ENCODE data around the gene CABYR.

Gene CABYR

DNA sequence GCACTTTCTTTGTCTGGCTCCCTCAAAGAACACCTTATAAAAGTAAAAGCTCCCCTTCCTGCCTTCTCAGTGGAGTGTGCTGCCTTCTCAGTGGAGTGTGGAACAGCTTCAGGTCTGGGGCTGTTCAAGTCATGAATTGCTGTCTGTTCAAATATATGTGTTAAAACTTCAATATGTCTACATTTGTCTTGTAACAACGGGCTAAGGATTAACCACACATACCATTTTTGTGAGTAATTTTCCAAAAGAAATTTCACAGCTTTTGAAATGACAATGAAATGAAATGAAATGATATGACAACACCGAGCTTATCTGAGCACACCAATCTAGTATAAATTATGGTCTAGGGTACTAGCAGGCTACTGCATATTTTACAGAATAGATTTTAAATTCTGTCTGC, 42.9 kb downstream of the CABYR start:
- DNase-seq (ENCODE audit: low read depth): no peak
- TF ChIP-seq, protein P1, sequence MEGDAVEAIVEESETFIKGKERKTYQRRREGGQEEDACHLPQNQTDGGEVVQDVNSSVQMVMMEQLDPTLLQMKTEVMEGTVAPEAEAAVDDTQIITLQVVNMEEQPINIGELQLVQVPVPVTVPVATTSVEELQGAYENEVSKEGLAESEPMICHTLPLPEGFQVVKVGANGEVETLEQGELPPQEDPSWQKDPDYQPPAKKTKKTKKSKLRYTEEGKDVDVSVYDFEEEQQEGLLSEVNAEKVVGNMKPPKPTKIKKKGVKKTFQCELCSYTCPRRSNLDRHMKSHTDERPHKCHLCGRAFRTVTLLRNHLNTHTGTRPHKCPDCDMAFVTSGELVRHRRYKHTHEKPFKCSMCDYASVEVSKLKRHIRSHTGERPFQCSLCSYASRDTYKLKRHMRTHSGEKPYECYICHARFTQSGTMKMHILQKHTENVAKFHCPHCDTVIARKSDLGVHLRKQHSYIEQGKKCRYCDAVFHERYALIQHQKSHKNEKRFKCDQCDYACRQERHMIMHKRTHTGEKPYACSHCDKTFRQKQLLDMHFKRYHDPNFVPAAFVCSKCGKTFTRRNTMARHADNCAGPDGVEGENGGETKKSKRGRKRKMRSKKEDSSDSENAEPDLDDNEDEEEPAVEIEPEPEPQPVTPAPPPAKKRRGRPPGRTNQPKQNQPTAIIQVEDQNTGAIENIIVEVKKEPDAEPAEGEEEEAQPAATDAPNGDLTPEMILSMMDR (IDR thresholded peaks at IDR 0.05; ENCODE audit: low read depth, low read length, missing control alignments): no peak
- in situ Hi-C loops (cut with HindIII; ENCODE audit: low sequenced_read_pairs): no loop called here
- no peak overlapping the region for H3K4me3 ChIP-seq (ENCODE audit: low read depth, low read length)

DNA sequence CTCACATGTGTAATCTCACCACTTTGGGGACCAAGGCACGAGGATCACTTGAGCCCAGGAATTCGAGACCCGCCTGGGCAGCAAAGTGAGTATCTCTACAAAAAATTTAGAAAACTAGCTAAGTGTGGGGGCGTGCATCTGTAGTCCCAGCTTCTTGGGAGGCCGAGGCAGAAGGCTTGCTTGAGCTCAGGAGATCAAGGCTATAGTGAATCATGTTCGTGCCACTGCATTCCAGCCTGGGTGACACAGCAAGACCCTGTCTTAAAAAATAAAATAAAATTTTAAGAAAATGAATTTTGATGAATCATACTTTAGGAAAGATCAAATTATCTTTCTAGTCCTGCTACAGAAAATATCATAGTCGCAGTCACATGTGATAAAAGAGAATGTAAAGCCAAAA, 46.9 kb downstream of the CABYR start:
- no peak overlapping the region for H3K4me3 ChIP-seq (ENCODE audit: low read depth, low read length)
- in situ Hi-C loops (cut with HindIII; ENCODE audit: low sequenced_read_pairs): no loop called here
- DNase-seq (ENCODE audit: low read depth): no peak
- TF ChIP-seq, protein P1 (IDR thresholded peaks at IDR 0.05; ENCODE audit: low read depth, low read length, missing control alignments): no peak

DNA sequence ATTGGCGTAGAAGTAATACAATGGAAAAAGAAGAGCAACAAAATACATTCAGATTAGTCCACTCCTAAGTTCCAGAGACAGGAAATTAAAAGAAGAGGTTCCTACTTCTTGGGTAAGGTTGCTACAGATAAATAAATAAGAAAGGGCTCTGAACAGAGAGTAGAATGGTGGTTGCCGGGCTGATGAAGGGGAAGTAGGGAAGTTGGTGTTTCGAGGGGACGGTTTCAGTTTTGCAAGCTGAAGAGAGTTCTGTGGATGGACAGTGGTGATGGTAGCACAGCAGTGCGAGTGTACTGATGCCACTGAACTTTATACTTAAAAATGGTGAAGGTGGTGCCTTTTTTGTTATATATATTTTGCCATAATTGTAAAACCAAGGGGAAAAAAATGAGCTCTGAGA, 48.2 kb downstream of the CABYR start:
- no peak overlapping the region for H3K4me3 ChIP-seq (ENCODE audit: low read depth, low read length)
- in situ Hi-C loops (cut with HindIII; ENCODE audit: low sequenced_read_pairs): no loop called here
- TF ChIP-seq, protein P1 (IDR thresholded peaks at IDR 0.05; ENCODE audit: low read depth, low read length, missing control alignments): no peak
- DNase-seq (ENCODE audit: low read depth): no peak

DNA sequence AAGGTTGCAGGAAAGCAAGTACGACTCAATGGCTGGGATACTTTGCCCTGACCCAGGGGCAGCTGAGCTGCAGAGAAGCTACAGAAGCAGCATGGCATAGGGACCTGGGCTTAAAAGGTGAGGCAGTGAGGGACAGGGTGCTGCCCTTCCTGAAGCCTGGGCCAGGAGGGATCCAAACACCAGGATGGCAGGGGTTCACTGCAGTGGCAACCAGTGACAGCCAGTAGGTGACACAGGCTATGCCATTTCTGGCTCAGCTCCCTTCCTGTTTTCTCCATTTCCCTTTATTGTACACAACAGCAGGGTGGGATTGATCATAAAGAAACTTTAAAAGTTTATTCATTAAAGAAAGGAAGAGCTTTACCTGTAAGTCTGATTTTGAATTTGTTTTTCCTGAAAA, 48.8 kb downstream of the CABYR start:
- DNase-seq (ENCODE audit: low read depth): no peak
- in situ Hi-C loops (cut with HindIII; ENCODE audit: low sequenced_read_pairs): no loop called here
- TF ChIP-seq, protein P1 (IDR thresholded peaks at IDR 0.05; ENCODE audit: low read depth, low read length, missing control alignments): no peak
- no peak overlapping the region for H3K4me3 ChIP-seq (ENCODE audit: low read depth, low read length)

DNA sequence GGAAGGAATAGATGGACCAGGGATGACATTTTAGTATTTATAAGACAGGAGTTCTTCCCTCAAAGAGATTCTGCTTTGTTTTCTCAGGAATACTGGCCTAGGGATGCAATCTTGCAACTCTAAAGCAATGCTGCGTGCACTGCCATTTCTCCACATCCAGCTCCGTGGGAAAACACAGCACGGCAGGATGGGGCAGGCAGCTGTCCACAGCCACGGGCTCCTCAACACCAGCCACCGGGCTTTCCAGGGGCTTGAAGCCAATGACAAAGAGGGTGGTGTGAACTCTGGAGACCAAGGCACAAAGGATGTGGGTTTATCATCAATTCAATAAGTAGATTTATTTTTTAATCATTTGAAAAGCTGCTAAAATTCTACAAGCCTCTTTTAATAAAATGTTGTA, 49.3 kb downstream of the CABYR start:
- TF ChIP-seq, protein P1 (IDR thresholded peaks at IDR 0.05; ENCODE audit: low read depth, low read length, missing control alignments): no peak
- in situ Hi-C loops (cut with HindIII; ENCODE audit: low sequenced_read_pairs): no loop called here
- H3K4me3 ChIP-seq (ENCODE audit: low read depth, low read length): no peak overlapping the region
- DNase-seq (ENCODE audit: low read depth): no peak

DNA sequence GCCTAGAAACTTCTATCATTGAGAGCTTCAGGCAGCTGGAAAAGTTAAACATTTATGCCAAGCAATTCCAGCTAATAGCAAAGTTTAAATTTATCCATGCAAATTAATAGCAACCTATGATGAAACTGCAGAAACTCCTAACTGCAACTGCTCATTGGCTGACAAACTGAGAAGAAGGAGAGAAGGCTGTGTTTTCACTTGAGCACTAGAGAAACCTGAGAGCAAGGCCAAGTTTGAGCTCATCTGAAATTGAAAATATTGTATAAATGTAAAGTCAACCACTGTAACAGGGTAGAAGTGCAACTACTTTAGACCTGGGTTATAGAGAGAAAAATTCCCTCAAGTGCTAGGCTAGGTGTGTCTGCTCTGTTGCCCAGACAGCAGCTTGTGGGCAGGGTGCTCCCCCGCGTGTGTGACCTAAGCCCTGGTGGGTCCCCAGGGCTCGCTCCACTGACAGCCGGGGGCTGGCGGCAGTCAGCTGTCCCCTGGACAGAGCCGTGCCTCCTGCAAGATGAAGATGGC, 50.2 kb downstream of the CABYR start:
- TF ChIP-seq, protein P1 (IDR thresholded peaks at IDR 0.05; ENCODE audit: low read depth, low read length, missing control alignments): no peak
- no peak for DNase-seq (ENCODE audit: low read depth)

More for the DNA sequence above, 50.2 kb downstream of the CABYR start:
- H3K4me3 ChIP-seq (ENCODE audit: low read depth, low read length): no peak overlapping the region
- in situ Hi-C loops (cut with HindIII; ENCODE audit: low sequenced_read_pairs): no loop called here
